Spleen (tissue), 11 donors: ENCODE data around the gene TEK. TPM values are rescaled to one million over a fixed set of nuclear protein-coding genes. Genes with fewer than 3 reads are reported as not detected.

Experiments
- DNase-seq: peaks from one replicate; pipeline ENCODE4 v3.0.0-alpha.2; 2020
- H3K27ac ChIP-seq, 8 donors: fragments of 200-600 bp; sonication (generic) in 7 of 8; 1 replicate in 4 of 8; 2 replicates in 4 of 8; pipeline versions ENCODE4 v1.5.0 to v1.8.0; 2016 to 2021; ENCODE audit warnings: inconsistent platforms in 4 of 8, mild to moderate bottlenecking in 4 of 8, moderate library complexity in 1 of 8
- H3K27me3 ChIP-seq, 7 donors: fragments of 200-600 bp; sonication (generic) in 6 of 7; replicated peaks in 1 of 7; 1 replicate in 4 of 7; 2 replicates in 3 of 7; pipeline versions ENCODE4 v1.5.0 to v1.8.0; 2016 to 2021; ENCODE audit warnings: inconsistent platforms in 3 of 7, mild to moderate bottlenecking in 1 of 7
- H3K36me3 ChIP-seq, 6 donors: fragments of 200-600 bp; sonication (generic) in 5 of 6; 1 replicate in 4 of 6; 2 replicates in 2 of 6; pipeline versions ENCODE4 v1.5.0 to v1.8.0; 2016 to 2021; ENCODE audit warnings: inconsistent platforms in 2 of 6
- H3K4me1 ChIP-seq, 6 donors: fragments of 200-600 bp; sonication (generic) in 5 of 6; 1 replicate in 3 of 6; 2 replicates in 3 of 6; pipeline versions ENCODE4 v1.5.0 to v1.8.0; 2016 to 2021; ENCODE audit warnings: inconsistent platforms in 3 of 6
- H3K4me3 ChIP-seq, 8 donors: fragments of 200-600 bp; sonication (generic) in 7 of 8; 1 replicate in 4 of 8; 2 replicates in 4 of 8; pipeline versions ENCODE4 v1.5.0 to v1.8.0; 2016 to 2021; ENCODE audit warnings: inconsistent platforms in 4 of 8, mild to moderate bottlenecking in 4 of 8, moderate library complexity in 2 of 8
- H3K9me3 ChIP-seq, 8 donors: fragments of 200-600 bp; sonication (generic) in 7 of 8; 1 replicate in 4 of 8; 2 replicates in 4 of 8; pipeline versions ENCODE4 v1.5.0 to v1.8.0; 2016 to 2021; ENCODE audit warnings: inconsistent platforms in 4 of 8
- POLR2A ChIP-seq, 3 donors: fragments of 450-650 bp; IDR thresholded peaks; one replicate each; pipeline ENCODE4 v1.5.1; 2017; ENCODE audit warnings: antibody characterized with exemption in 3 of 3, mild to moderate bottlenecking in 1 of 3
- POLR2AphosphoS5 ChIP-seq, 3 donors: sonication (generic); formaldehyde crosslinking; IDR thresholded peaks; one replicate each; pipeline ENCODE4 v1.5.1; 2017; ENCODE audit warnings: antibody characterized with exemption in 3 of 3
- WGBS, 5 donors: extraction: QIAGEN DNeasy Blood & Tissue Kit in 3 of 5; methylation state at CpG; one replicate each; pipeline versions ENCODE4 v1.1.5 to v1.1.7; 2013 to 2018; 5-methylcytosine and 5-hydroxymethylcytosine counted together
- intact Hi-C: fragments of 100-400 bp; cut with DNase I; formaldehyde crosslinking; loops from one replicate; pipeline ENCODE4 v1.15.0; 2023; ENCODE audit warnings: low total_unique reads
- polyA plus RNA-seq, 3 donors: library from polyadenylated mRNA; stranded (reverse); fragments of 200-250 nt; gene quantifications; one replicate each; pipeline ENCODE4 v1.2.1, GENCODE V29; 2013
- total RNA-seq, 7 donors: library from RNA; depleted of rRNA in 3 of 7; stranded (reverse); fragments of >200 nt in 3 of 7; fragmentation: NEBNext Ultra II Directional in 4 of 7; extraction: Animal tissue kit (Norgen Biotek cat#: 25700) in 4 of 7; gene quantifications; one replicate each; pipeline versions ENCODE4 v1.1.0 to v1.2.1, GENCODE V29; 2016 to 2021
- TF ChIP-seq, protein P1 (sequence below), 11 experiments: fragments of 200-600 bp in 7 of 11; fragments of 450-650 bp in 4 of 11; sonication (generic) in 4 of 11; IDR thresholded peaks in 8 of 11; conservative IDR thresholded peaks in 3 of 11; 1 replicate in 7 of 11; 2 replicates in 4 of 11; pipeline versions ENCODE4 v1.4.0 to v1.8.0; 2016 to 2021; ENCODE audit warnings: antibody characterized with exemption in 11 of 11, inconsistent platforms in 4 of 11, mild to moderate bottlenecking in 1 of 11
- donor health status: healthy with polysubstance abuse.
- donor health status: DM: no; HTN: no; CAD: no; lungs with moderate emphysema.
- donor health status: DM: no; HTN: no; CAD: no.
- donor health status: Bipolar disorder and iron deficiency.
- donor health status: healthy.
- donor health status: DM: no; HTN: no; CAD: no.
- donor health status: DM: yes; HTN: yes; CAD: no.

Gene TEK
- total and polyA plus RNA-seq, 10 donors = 2.6 to 58.7 (median 44.4) TPM

GRCh38 chr9:27192291-27192960, 83.4 kb downstream of the TEK start:
- peaks cover 0 to 10% (median 0%) of the 10 kb centered on the region in 6 donors for H3K36me3 ChIP-seq
- WGBS, 5 donors = 53 to 72% (median 62%) methylated on average over 10 of the region's 10 CpGs
- TF ChIP-seq, protein P1, sequence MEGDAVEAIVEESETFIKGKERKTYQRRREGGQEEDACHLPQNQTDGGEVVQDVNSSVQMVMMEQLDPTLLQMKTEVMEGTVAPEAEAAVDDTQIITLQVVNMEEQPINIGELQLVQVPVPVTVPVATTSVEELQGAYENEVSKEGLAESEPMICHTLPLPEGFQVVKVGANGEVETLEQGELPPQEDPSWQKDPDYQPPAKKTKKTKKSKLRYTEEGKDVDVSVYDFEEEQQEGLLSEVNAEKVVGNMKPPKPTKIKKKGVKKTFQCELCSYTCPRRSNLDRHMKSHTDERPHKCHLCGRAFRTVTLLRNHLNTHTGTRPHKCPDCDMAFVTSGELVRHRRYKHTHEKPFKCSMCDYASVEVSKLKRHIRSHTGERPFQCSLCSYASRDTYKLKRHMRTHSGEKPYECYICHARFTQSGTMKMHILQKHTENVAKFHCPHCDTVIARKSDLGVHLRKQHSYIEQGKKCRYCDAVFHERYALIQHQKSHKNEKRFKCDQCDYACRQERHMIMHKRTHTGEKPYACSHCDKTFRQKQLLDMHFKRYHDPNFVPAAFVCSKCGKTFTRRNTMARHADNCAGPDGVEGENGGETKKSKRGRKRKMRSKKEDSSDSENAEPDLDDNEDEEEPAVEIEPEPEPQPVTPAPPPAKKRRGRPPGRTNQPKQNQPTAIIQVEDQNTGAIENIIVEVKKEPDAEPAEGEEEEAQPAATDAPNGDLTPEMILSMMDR (IDR thresholded peaks at IDR 0.05 in 8 of 11, conservative IDR thresholded peaks at IDR 0.05 in 3 of 11) = no peak
- no peak for TF ChIP-seq POLR2A (IDR thresholded peaks at IDR 0.05)
- no peak for TF ChIP-seq POLR2AphosphoS5 (IDR thresholded peaks at IDR 0.05)
- peaks cover 0 to 18% (median 5%) of the 10 kb centered on the region in 6 donors for H3K4me1 ChIP-seq
- no peak overlapping the region for H3K4me3 ChIP-seq
- peak overlapping the region in 2 of 8 donors; percentile 4 to 13 for H3K27ac ChIP-seq
- no peaks in the 10 kb centered on the region for H3K9me3 ChIP-seq
- no peaks in the 10 kb centered on the region for H3K27me3 ChIP-seq
- intact Hi-C loops = loop anchor here (10.0 kb wide), 2 partner anchors 58 to 128 kb away; no protein-coding TSS in a partner anchor
- DNase-seq = no peak

GRCh38 chr9:27193886-27194285, 84.9 kb downstream of the TEK start:
- peak overlapping the region in 1 of 8 donors; percentile 46 for H3K27ac ChIP-seq
- TF ChIP-seq, protein P1 (IDR thresholded peaks at IDR 0.05 in 8 of 11, conservative IDR thresholded peaks at IDR 0.05 in 3 of 11) = no peak
- TF ChIP-seq POLR2A (IDR thresholded peaks at IDR 0.05) (no peak), POLR2AphosphoS5 (IDR thresholded peaks at IDR 0.05) (no peak)
- WGBS, 5 donors = 65 to 97% (median 88%) methylated on average over 1 of the region's 1 CpG

DNA sequence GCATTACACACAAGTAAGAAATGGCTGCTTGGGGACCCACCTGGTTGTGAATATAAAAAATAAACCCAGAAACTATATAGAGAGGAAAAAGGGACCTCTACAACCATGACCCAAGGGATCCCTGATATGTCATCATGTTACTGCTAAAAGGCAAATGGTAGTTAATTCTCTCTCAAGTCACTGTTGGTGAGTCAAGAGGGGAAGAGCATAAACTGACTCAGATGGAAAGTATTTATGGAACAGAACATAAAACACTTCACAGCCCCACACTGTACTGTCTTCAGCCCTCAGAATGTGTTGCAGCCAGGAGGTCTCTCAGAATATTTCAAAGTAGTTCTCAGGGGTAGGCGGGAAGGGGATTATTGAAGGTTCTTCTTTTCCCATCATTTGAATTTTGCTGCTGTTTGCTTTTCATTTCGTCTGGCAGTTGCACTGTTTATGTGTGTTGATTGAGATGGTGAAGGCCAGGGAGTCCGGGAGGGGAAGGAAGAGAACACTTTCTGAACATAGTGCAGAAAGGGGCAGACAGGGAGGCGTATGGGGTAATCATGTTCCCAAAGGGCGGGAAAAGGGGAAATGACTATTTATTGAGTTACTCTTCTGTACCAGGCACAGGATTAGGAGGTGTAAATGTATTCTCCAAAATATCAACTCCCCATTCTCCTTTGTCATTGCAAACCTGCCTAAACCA, 85.5 kb downstream of the TEK start:
- intact Hi-C loops = loop anchor here (10.0 kb wide), 2 partner anchors 60 to 130 kb away; no protein-coding TSS in a partner anchor
- Histone ChIP-seq H3K4me1 (peaks cover 0 to 18% (median 5%) of the 10 kb centered on the region in 6 donors), H3K9me3 (no peaks in the 10 kb centered on the region), H3K4me3 (no peak overlapping the region), H3K27me3 (no peaks in the 10 kb centered on the region), H3K27ac (peak overlapping the region in 4 of 8 donors; percentile 5 to 46 (median 24)), H3K36me3 (peaks cover 0 to 12% (median 0%) of the 10 kb centered on the region in 6 donors)
- TF ChIP-seq POLR2A (IDR thresholded peaks at IDR 0.05) (no peak), POLR2AphosphoS5 (IDR thresholded peaks at IDR 0.05) (no peak)
- TF ChIP-seq, protein P1 (IDR thresholded peaks at IDR 0.05 in 8 of 11, conservative IDR thresholded peaks at IDR 0.05 in 3 of 11) = no peak
- no peak for DNase-seq
- WGBS, 5 donors = 43 to 71% (median 50%) methylated on average over 5 of the region's 5 CpGs

More at GRCh38 chr9:27193886-27194285, 84.9 kb downstream of the TEK start:
- Histone ChIP-seq H3K4me1 (peaks cover 0 to 18% (median 5%) of the 10 kb centered on the region in 6 donors), H3K4me3 (no peak overlapping the region), H3K9me3 (no peaks in the 10 kb centered on the region), H3K27me3 (no peaks in the 10 kb centered on the region), H3K36me3 (peaks cover 0 to 12% (median 0%) of the 10 kb centered on the region in 6 donors)
- intact Hi-C loops = loop anchor here (10.0 kb wide), 2 partner anchors 59 to 129 kb away; no protein-coding TSS in a partner anchor
- no peak for DNase-seq

DNA sequence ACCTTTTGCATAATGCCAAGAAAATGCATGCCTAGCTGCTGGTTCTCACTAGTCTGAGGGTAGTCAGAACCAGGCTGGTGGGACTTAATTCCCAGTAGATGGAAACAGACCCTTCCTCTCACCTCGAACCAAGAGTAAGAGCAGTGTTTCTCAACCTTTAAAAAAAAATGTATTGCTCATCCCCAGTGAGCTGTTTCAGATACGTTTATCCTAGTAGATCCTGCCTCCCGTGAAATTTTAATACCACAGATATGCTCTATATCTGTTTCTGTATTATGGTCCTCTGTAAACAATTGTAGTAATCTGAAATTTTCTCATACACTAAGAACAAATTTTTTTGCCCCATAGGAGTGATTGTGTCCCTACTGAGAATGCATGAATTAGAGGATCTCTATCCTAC, 86.2 kb downstream of the TEK start:
- 65 to 78% (median 72%) methylated on average over 3 of the region's 3 CpGs for WGBS, 5 donors

More for the DNA sequence above, 86.2 kb downstream of the TEK start:
- Histone ChIP-seq H3K27ac (peak overlapping the region in 4 of 8 donors; percentile 1 to 46 (median 24)), H3K36me3 (peaks cover 0 to 12% (median 0%) of the 10 kb centered on the region in 6 donors), H3K27me3 (no peaks in the 10 kb centered on the region), H3K4me3 (no peak overlapping the region), H3K4me1 (peaks cover 0 to 18% (median 5%) of the 10 kb centered on the region in 6 donors), H3K9me3 (no peaks in the 10 kb centered on the region)
- intact Hi-C loops = loop anchor here (10.0 kb wide), 2 partner anchors 60 to 130 kb away; no protein-coding TSS in a partner anchor
- no peak for DNase-seq
- TF ChIP-seq, protein P1 (IDR thresholded peaks at IDR 0.05 in 8 of 11, conservative IDR thresholded peaks at IDR 0.05 in 3 of 11) = no peak
- TF ChIP-seq POLR2AphosphoS5 (IDR thresholded peaks at IDR 0.05) = no peak
- TF ChIP-seq POLR2A (IDR thresholded peaks at IDR 0.05) = no peak
